ENCODE data around the gene RTF2. TPM values are rescaled to one million over a fixed set of nuclear protein-coding genes. Genes with fewer than 3 reads are reported as not detected.

Gene RTF2
- total RNA-seq, 2 donors from 2014 or later: 68.6 to 73.2 TPM

- intact Hi-C loops (cut with DNase I): no loop called here
- DNase-seq (no peak), ATAC-seq (peak in 1 of 2 donors; percentile 54)
Measured at GRCh38 chr20:56433880-56434255, 34.6 kb upstream of the RTF2 start.

- intact Hi-C loops (cut with DNase I): no loop called here
- ATAC-seq (no peak), DNase-seq (no peak)
Measured at GRCh38 chr20:56437196-56437960, 31.0 kb upstream of the RTF2 start.

GRCh38 chr20:56438284-56438683 lies 30.1 kb upstream of the RTF2 start:
- intact Hi-C loops (cut with DNase I): no loop called here
- DNase-seq (no peak), ATAC-seq (no peak)

- DNase-seq (peak; percentile 71), ATAC-seq (peak; percentile 88 to 92)
- intact Hi-C loops (cut with DNase I): no loop called here
Measured at GRCh38 chr20:56439771-56440291, 28.6 kb upstream of the RTF2 start.

GRCh38 chr20:56440346-56441007 lies 27.9 kb upstream of the RTF2 start:
- intact Hi-C loops (cut with DNase I): no loop called here
- ATAC-seq: no peak
- DNase-seq: no peak

- no peak for ATAC-seq
Measured at GRCh38 chr20:56442389-56443365, 25.8 kb upstream of the RTF2 start.

GRCh38 chr20:56443654-56444540 lies 24.5 kb upstream of the RTF2 start:
- intact Hi-C loops (cut with DNase I): no loop called here
- ATAC-seq (peak in 1 of 2 donors; percentile 48), DNase-seq (no peak)

More at GRCh38 chr20:56442389-56443365, 25.8 kb upstream of the RTF2 start:
- intact Hi-C loops (cut with DNase I): no loop called here
- DNase-seq: no peak

- DNase-seq (no peak), ATAC-seq (no peak)
- intact Hi-C loops (cut with DNase I): no loop called here
Measured at GRCh38 chr20:56445130-56445529, 23.3 kb upstream of the RTF2 start.

GRCh38 chr20:56445540-56445939 lies 22.9 kb upstream of the RTF2 start:
- ATAC-seq (no peak), DNase-seq (no peak)
- intact Hi-C loops (cut with DNase I): no loop called here

- DNase-seq (no peak), ATAC-seq (no peak)
- intact Hi-C loops (cut with DNase I): no loop called here
Measured at GRCh38 chr20:56447227-56447626, 21.2 kb upstream of the RTF2 start.

GRCh38 chr20:56449459-56449858 lies 19.0 kb upstream of the RTF2 start:
- no peak for ATAC-seq
- intact Hi-C loops (cut with DNase I): no loop called here

GRCh38 chr20:56451056-56451765 lies 17.2 kb upstream of the RTF2 start:
- DNase-seq (no peak), ATAC-seq (no peak)
- intact Hi-C loops (cut with DNase I): no loop called here

More at GRCh38 chr20:56449459-56449858, 19.0 kb upstream of the RTF2 start:
- no peak for DNase-seq

- DNase-seq (no peak), ATAC-seq (no peak)
- intact Hi-C loops (cut with DNase I): no loop called here
Measured at GRCh38 chr20:56453352-56453751, 15.1 kb upstream of the RTF2 start.

GRCh38 chr20:56454754-56455153 lies 13.7 kb upstream of the RTF2 start:
- ATAC-seq (no peak), DNase-seq (no peak)
- intact Hi-C loops (cut with DNase I): no loop called here

- ATAC-seq: no peak
- no peak for DNase-seq
- intact Hi-C loops (cut with DNase I): no loop called here
Measured at GRCh38 chr20:56458206-56458821, 10.1 kb upstream of the RTF2 start.

- intact Hi-C loops (cut with DNase I): no loop called here
- no peak for DNase-seq
- ATAC-seq: peak in 1 of 2 donors; percentile 23
Measured at GRCh38 chr20:56460459-56460858, 8.0 kb upstream of the RTF2 start.

- no peak for ATAC-seq
- no peak for DNase-seq
- intact Hi-C loops (cut with DNase I): no loop called here
Measured at GRCh38 chr20:56461576-56461975, 6.9 kb upstream of the RTF2 start.

Data from left cardiac atrium (tissue), 4 donors.